Sciatic nerve (tissue), 2 donors: ENCODE data around the gene VN1R5. TPM values are rescaled to one million over a fixed set of nuclear protein-coding genes. Genes with fewer than 3 reads are reported as not detected.
A peak's percentile ranks its signal among the peaks of the same experiment; 100 is the strongest.

Experiments used
- ATAC-seq: fragments of 200-7000 bp; cut with Tn5 transposase; one replicate; pipeline ENCODE4 v1.9.1; 2020; ENCODE audit warnings: mild to moderate bottlenecking, moderate library complexity
- DNase-seq: peaks from one replicate; pipeline ENCODE4 v3.0.0-alpha.2; 2020; ENCODE audit warnings: low spot score
- intact Hi-C: fragments of 100-400 bp; cut with DNase I; formaldehyde crosslinking; loops from one replicate; pipeline ENCODE4 v1.14.2; 2022
- total RNA-seq: library from RNA; stranded (reverse); fragmentation: NEBNext Ultra II Directional; extraction: Animal tissue kit (Norgen Biotek cat#: 25700); gene quantifications from one replicate; pipeline ENCODE4 v1.2.1, GENCODE V29; 2021
- donor health status: DM: no; HTN: no; CAD: no.
- donor health status: DM: no; HTN: no; CAD: no.

Gene VN1R5
- total RNA-seq, 1 donor from 2014 or later = not detected

DNA sequence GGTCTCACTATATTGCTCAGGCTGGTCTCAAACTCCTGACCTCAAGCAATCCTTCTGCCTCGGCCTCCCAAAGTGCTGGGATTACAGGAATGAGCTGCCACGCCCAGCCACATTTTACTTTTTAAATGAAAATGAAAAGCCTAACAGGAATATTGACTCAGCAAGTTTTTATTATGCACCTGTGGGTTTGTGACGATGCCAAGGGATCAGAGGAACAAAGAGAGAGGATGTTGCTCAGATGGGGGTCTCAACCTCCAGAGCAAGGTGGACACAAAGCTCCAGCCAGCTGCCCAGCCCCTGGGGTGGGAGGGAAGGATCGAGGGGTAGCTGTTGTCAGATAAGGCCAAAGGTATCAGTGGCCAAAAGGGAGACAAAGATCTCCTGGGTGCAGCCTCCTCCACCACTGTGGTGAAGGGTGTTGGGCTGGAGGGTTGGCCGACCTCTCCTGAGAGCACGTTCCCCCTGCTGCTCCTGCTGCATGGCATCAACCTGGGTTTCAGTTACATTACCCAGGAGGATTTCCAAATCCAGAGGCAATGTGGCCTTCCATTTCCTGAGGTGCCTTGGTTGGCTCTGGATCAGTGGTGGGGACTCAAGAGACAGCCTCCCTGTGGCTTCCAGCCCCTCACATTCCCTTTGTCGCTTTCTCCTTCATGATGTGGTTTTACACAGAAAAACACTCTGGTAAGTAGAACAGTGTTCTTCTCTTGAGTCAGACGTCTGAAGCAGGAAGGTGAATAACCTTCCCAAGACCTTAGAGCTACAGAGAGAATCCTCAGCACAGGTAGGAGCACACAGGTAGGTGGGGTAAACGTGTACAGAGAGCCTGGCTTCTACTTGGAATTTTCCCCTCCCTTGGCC lies 41.6 kb downstream of the VN1R5 start:
- DNase-seq (no peak), ATAC-seq (no peak)
- intact Hi-C loops = no loop called here

DNA sequence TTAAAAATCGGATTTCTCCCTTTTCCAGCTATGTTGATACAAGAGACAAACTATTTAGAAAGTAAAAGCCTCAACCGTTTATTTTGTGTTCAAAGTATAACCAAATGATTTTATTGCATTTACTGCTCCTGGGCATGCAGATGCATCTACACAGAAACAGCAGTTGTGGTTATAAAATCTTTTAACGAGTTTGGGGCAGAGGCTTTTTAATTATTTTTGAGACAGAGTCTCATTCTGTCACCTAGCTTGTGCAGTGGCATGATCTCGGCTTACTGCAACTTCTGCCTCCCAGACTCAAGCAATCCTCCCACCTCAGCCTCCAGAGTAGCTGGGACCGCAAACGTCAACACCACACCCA lies 42.2 kb downstream of the VN1R5 start:
- ATAC-seq (no peak), DNase-seq (no peak)
- intact Hi-C loops = no loop called here

DNA sequence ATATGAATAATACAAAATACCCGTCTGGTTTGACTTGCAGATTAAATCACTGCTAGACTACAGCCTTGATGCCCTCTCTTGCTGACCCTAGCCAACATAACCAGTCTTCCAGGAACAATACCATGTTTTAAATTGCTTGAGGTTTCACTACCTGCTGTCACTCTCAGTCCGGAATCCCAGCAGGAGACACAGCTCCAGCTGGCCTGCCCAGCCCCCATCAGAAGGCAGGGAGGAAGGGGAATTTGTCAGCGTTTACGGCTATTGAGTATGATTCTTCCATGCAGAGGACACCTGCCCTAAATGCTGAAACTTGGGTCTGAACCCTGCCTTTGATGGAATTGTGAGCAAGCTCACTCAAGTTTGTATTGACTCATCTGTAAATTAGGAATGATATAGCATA lies 42.8 kb downstream of the VN1R5 start:
- DNase-seq = no peak
- ATAC-seq = no peak
- intact Hi-C loops = no loop called here

DNA sequence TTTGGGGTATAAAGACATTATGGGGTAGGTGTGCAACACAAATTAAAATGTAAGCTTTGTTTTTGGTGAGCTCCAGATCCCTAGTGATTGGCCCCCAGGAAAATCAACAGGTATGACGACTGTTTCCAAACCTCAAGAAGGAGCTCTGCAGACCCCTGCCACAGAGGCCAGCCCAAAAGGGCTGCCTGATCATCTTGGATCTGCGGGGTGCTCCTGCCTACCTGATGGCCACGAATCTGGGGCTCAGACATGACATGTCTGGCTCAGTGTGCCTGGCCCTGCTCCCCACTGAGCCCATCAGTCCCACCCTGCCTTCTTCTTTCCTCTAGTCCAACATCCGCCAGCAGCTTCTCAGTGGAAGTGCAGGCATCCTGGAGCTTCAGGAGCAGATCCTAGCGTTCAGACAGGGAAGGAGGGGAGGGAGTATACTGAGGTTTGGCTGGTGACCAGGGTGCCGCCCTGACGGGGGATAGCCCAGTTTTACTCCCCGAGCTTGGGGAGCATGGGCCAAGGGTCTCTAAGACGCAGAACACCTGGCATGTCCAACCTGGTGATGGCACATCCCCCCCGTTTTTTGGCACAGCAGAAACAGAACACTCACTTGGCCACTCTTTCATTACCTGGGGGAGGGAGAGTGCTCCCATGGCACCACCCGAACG lies 44.0 kb downstream of the VN1R5 start:
- intact Hi-C loops = no loop called here
- DNase-seq (no peak), ATAC-seq (no peak)

DNA sequence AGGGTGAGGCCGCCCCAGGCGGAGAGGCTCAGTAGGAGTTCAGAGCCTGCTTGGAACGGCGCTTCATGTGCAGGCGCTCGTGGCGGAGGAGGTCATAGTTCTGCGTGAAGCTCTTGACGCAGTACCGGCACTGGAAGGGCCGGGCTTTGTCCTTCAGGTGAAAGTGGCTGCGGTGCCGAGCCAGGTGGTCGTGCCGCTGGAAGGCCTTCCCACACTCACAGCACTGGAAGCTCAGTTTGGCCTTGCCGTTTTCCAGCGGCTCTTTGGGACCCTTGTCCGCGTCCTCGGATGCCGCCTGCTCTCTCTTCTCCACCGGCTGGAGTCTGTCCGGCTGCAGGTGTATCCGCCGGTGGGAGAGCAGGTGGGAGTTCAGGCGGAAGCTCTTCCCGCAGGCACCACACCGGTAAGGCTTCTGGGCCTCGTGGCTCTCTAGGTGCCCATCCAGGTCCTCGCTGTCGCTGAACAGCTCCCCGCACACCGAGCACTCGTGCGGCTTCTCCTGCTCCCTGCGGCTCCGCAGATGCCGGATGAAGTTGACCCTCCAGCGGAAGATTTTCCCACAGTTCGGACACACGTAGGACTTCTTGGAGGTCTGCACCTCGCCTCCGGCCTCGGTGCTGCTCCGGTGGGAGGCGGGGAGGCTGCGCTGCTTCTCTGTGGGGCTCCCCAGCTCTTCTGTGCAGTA lies 44.8 kb downstream of the VN1R5 start:
- DNase-seq (no peak), ATAC-seq (peak; percentile 29)
- intact Hi-C loops = no loop called here

DNA sequence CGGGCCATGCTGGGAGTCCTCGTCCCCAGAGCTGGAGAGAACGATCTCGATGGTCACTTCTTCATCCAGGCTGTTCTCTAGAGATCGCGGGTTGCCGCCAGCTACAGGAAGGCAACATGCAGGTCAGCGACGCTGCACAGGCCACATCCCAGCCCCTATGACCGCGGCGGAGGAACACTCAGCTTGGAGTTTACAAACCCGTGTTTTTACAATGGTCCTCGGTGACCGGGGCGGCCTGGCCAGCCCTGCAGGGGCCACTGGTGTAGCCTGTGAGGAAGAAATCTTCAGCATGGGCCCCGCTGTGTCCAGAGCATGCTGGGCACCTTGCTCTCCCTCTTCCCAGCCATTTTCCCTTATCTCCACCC lies 45.3 kb downstream of the VN1R5 start:
- DNase-seq = no peak
- no peak for ATAC-seq
- intact Hi-C loops = no loop called here

DNA sequence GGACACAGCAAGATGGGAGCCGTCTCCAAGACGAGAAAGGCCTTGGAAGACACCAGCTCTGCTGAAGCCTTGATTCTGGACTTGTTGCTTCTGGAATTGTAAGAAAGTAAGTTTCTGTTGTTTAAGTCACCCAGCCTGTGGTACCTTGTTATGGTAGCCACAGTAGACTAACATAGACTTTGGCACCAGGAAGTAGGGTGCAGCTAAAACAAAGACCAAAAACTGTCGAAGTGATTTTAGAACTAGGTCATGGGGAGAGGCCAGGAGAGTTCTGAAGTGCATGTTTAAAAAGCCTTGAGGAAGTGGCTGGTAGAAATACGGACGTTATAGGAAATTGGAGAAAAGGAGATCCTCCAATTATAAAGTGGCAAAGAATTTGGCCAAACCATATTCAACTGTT lies 47.3 kb downstream of the VN1R5 start:
- intact Hi-C loops = no loop called here
- no peak for ATAC-seq
- DNase-seq = no peak

DNA sequence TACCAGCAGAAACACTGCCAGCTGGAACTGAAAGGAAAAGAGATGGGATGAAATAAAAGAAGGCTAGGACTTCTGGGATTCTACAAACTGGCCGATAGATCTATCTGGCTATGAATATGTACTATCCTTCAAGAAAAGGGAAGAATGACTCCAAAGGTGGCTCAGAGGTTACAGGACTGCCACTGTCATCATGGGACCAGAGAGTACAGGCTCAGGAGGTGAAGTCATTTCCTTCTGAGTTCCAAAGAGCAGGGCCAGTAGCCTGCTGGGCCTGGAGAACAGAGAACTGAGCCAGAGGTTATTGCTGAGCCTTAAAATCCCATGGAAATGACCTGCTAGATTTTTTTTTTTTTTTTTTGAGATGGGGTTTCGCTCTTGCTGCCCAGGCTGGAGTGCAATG lies 48.2 kb downstream of the VN1R5 start:
- intact Hi-C loops = no loop called here
- DNase-seq (no peak), ATAC-seq (no peak)

Other genes starting within 250 kb of the VN1R5 start
- gene ZNF695, start 248.0 kb upstream of the VN1R5 start, total RNA-seq = 0.18 TPM
- 3.2 TPM for gene ZNF670, start 177.3 kb upstream of the VN1R5 start, total RNA-seq
- 6.7 TPM for gene ZNF669, start 151.7 kb upstream of the VN1R5 start, total RNA-seq
- gene ZNF124, start 84.1 kb upstream of the VN1R5 start, total RNA-seq = 29.6 TPM
- gene ZNF496, start 75.8 kb downstream of the VN1R5 start, total RNA-seq = 30.0 TPM
- gene NLRP3, start 160.1 kb downstream of the VN1R5 start, total RNA-seq = 6.6 TPM
- not detected for gene OR2B11, start 202.0 kb downstream of the VN1R5 start, total RNA-seq